ENCODE results near the gene UBE2J2.

DNA sequence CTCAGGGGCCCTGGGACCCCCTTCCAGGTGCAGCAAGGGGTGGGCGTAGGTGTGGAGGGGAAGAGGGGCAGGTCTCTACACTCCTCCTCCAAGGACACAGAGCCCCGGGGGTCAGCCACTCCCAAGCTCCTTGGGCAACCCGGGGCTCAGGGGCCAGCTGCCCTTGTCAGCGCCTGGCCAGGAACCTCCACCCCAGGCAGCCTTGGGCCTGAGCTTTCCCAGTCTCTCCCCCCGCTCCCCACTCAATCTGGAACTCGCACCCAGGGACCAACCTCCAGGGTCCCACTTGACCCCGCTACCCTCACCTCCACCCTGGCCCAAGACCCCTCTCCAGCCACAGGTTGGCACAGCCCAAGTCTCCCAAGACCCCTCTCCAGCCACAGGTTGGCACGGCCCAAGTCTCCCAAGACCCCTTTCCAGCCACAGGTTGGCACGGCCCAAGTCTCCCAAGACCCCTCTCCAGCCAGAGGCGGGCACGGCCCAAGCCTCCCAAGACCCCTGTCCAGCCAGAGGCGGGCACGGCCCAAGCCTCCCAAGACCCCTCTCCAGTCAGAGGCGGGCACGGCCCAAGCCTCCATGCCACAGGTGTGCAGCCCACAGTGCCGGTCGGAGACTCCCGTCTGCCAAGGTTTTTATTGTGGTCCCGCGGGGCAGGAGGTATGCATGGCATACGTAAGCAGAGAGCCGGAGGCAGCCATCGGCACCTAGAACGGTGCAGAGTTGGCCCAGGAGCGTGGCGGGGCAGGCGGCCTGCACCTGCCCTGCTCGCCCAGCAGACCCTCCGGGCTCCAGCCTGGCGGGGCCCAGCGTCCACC, 62.7 kb downstream of the UBE2J2 start:
- TF ChIP-seq, protein P1, sequence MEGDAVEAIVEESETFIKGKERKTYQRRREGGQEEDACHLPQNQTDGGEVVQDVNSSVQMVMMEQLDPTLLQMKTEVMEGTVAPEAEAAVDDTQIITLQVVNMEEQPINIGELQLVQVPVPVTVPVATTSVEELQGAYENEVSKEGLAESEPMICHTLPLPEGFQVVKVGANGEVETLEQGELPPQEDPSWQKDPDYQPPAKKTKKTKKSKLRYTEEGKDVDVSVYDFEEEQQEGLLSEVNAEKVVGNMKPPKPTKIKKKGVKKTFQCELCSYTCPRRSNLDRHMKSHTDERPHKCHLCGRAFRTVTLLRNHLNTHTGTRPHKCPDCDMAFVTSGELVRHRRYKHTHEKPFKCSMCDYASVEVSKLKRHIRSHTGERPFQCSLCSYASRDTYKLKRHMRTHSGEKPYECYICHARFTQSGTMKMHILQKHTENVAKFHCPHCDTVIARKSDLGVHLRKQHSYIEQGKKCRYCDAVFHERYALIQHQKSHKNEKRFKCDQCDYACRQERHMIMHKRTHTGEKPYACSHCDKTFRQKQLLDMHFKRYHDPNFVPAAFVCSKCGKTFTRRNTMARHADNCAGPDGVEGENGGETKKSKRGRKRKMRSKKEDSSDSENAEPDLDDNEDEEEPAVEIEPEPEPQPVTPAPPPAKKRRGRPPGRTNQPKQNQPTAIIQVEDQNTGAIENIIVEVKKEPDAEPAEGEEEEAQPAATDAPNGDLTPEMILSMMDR (IDR thresholded peaks at IDR 0.05; ENCODE audit: low read length): no peak
- TF ChIP-seq EZH2 (IDR thresholded peaks at IDR 0.05; ENCODE audit: borderline replicate concordance, low read length): no peak
